Measurements from ENCODE around the gene JCAD. TPM values are rescaled to one million over a fixed set of nuclear protein-coding genes. Genes with fewer than 3 reads are reported as not detected.

JCAD gene
- total and polyA plus RNA-seq, 9 of the 15 experiments (the other 6 are each of a cell fraction or from before 2014, with no cell fraction given), result not detected

- no peak overlapping the region for H2AFZ ChIP-seq (ENCODE audit: low read depth, low read length)
- in situ Hi-C loops (cut with MboI), result no loop called here
- H3K9ac ChIP-seq (ENCODE audit: insufficient read depth in 1 of 2, low read depth in 2 of 2, low read length in 2 of 2), result no peak overlapping the region
- TF ChIP-seq ZFX (CRISPR knock-in tag; IDR thresholded peaks at IDR 0.05), result no peak
- TF ChIP-seq, protein P1, sequence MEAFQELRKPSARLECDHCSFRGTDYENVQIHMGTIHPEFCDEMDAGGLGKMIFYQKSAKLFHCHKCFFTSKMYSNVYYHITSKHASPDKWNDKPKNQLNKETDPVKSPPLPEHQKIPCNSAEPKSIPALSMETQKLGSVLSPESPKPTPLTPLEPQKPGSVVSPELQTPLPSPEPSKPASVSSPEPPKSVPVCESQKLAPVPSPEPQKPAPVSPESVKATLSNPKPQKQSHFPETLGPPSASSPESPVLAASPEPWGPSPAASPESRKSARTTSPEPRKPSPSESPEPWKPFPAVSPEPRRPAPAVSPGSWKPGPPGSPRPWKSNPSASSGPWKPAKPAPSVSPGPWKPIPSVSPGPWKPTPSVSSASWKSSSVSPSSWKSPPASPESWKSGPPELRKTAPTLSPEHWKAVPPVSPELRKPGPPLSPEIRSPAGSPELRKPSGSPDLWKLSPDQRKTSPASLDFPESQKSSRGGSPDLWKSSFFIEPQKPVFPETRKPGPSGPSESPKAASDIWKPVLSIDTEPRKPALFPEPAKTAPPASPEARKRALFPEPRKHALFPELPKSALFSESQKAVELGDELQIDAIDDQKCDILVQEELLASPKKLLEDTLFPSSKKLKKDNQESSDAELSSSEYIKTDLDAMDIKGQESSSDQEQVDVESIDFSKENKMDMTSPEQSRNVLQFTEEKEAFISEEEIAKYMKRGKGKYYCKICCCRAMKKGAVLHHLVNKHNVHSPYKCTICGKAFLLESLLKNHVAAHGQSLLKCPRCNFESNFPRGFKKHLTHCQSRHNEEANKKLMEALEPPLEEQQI (IDR thresholded peaks at IDR 0.05), result no peak
- TF ChIP-seq ZNF431 (CRISPR knock-in tag; IDR thresholded peaks at IDR 0.05), result no peak
- TF ChIP-seq BDP1 (IDR thresholded peaks at IDR 0.05; ENCODE audit: insufficient read depth, insufficient read length), result no peak
- TF ChIP-seq TRIM28 (IDR thresholded peaks at IDR 0.05), result no peak
- TF ChIP-seq MYC (IDR thresholded peaks at IDR 0.05; ENCODE audit: low read depth, low read length), result no peak
- no peak for TF ChIP-seq MYC (CRISPR knock-in tag; IDR thresholded peaks at IDR 0.05; ENCODE audit: borderline replicate concordance, low read depth)
- no peak for TF ChIP-seq HEY1 (CRISPR knock-in tag; IDR thresholded peaks at IDR 0.05; ENCODE audit: borderline replicate concordance)
- TF ChIP-seq PTTG1 (tag; IDR thresholded peaks at IDR 0.05; ENCODE audit: low read depth), result no peak
- no peak for TF ChIP-seq SPI1 (IDR thresholded peaks at IDR 0.05; ENCODE audit: borderline replicate concordance, low read depth, low read length)
- no peak for TF ChIP-seq HNRNPUL1 (IDR thresholded peaks at IDR 0.05; ENCODE audit: low read length)
- TF ChIP-seq, protein P2, sequence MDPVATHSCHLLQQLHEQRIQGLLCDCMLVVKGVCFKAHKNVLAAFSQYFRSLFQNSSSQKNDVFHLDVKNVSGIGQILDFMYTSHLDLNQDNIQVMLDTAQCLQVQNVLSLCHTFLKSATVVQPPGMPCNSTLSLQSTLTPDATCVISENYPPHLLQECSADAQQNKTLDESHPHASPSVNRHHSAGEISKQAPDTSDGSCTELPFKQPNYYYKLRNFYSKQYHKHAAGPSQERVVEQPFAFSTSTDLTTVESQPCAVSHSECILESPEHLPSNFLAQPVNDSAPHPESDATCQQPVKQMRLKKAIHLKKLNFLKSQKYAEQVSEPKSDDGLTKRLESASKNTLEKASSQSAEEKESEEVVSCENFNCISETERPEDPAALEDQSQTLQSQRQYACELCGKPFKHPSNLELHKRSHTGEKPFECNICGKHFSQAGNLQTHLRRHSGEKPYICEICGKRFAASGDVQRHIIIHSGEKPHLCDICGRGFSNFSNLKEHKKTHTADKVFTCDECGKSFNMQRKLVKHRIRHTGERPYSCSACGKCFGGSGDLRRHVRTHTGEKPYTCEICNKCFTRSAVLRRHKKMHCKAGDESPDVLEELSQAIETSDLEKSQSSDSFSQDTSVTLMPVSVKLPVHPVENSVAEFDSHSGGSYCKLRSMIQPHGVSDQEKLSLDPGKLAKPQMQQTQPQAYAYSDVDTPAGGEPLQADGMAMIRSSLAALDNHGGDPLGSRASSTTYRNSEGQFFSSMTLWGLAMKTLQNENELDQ (CRISPR knock-in tag; IDR thresholded peaks at IDR 0.05; ENCODE audit: borderline replicate concordance), result no peak
- TF ChIP-seq BRF1 (IDR thresholded peaks at IDR 0.05; ENCODE audit: borderline replicate concordance, extremely low read depth, insufficient read length), result no peak
- no peak for TF ChIP-seq BHLHE40 (IDR thresholded peaks at IDR 0.05; ENCODE audit: low read length)
- TF ChIP-seq ZNF512 (tag; IDR thresholded peaks at IDR 0.05), result no peak
- TF ChIP-seq CREBBP (IDR thresholded peaks at IDR 0.05; ENCODE audit: low read depth, low read length), result no peak
These were observed 735 bp downstream of the JCAD start for GRCh38 chr10:30058570-30059132.

More at GRCh38 chr10:30058570-30059132, 735 bp downstream of the JCAD start:
- H3K9me3 ChIP-seq (replicated peaks; ENCODE audit: control insufficient read depth, insufficient read depth, low read depth, low read length), result no peaks in the 10 kb centered on the region
- peaks cover 4% of the 10 kb centered on the region; the same call in 1 of the 2 replicates for H4K20me1 ChIP-seq (replicated peaks; ENCODE audit: control insufficient read depth, insufficient read depth, low read length)
- intact Hi-C loops (cut with micrococcal nuclease), result no loop called here
- ChIA-PET POLR2A (interaction anchor here (1.0 kb wide), 1 partner anchor 40 kb away, joined by 3 read pairs; no protein-coding TSS in a partner anchor), CTCF (ENCODE audit: low intra/inter-chr PET ratio) (no interaction called here)
- no peak overlapping the region for H3K27ac ChIP-seq (ENCODE audit: extremely low read depth, low read depth, low read length)
- H3K36me3 ChIP-seq (ENCODE audit: control insufficient read depth, insufficient read depth, low read length), result no peaks in the 10 kb centered on the region
- H3K27me3 ChIP-seq (ENCODE audit: control insufficient read depth in 2 of 2, insufficient read depth in 2 of 2, low read length in 2 of 2), result peaks cover 10 to 26% of the 10 kb centered on the region in 2 experiments; a peak in 4 of 5 replicates
- DNase-seq (ENCODE audit: extremely low read depth in 1 of 4, low spot score in 3 of 4) (no peak), ATAC-seq (no peak), FAIRE-seq (no peak)
- H3K79me2 ChIP-seq (ENCODE audit: control insufficient read depth, insufficient read depth, low read length), result no peaks in the 10 kb centered on the region
- H3K4me2 ChIP-seq (ENCODE audit: insufficient read depth, low read length), result no peak overlapping the region
- no peaks in the 10 kb centered on the region for H3K9me1 ChIP-seq (ENCODE audit: control insufficient read depth, insufficient read depth, low read length)
- no TSS peak for BruUV-seq (replicated peaks)
- no peak overlapping the region for H3K4me3 ChIP-seq
- H3K4me1 ChIP-seq (replicated peaks in 1 of 2; ENCODE audit: control insufficient read depth in 2 of 2, insufficient read depth in 2 of 2, low read length in 2 of 2), result peaks cover 0 to 10% of the 10 kb centered on the region in 2 experiments; a peak in 2 of 5 replicates
- WGBS (ENCODE audit: insufficient coverage, low coverage, missing lambda C conversion rate), result 29% methylated on average over 12 of the region's 48 CpGs

Data from K562 (cell line).